IPS-20b (cell line): ENCODE data around the gene LRRC39.

ENCODE experiments used
- H3K27ac ChIP-seq: one replicate; pipeline ENCODE4 v1.5.1; 2013; ENCODE audit warnings: low read length
- H3K27me3 ChIP-seq: 2 replicates; pipeline ENCODE4 v1.6.1; 2013; ENCODE audit warnings: mild to moderate bottlenecking, low read length, inconsistent platforms; ENCODE audit not compliant: insufficient read depth
- H3K36me3 ChIP-seq: 2 replicates; pipeline ENCODE4 v1.6.1; 2013; ENCODE audit warnings: low read depth, mild to moderate bottlenecking, inconsistent platforms, low read length, moderate library complexity; ENCODE audit not compliant: insufficient read depth
- H3K4me1 ChIP-seq: 2 replicates; pipeline ENCODE4 v1.6.1; 2013; ENCODE audit warnings: mild to moderate bottlenecking, control low read depth, inconsistent platforms, low read length, moderate library complexity; ENCODE audit not compliant: insufficient read depth
- H3K4me3 ChIP-seq: 2 replicates; pipeline ENCODE4 v1.5.1; 2013; ENCODE audit warnings: mild to moderate bottlenecking, low read length, inconsistent platforms
- H3K9ac ChIP-seq: 2 replicates; pipeline ENCODE4 v1.6.1; 2013; ENCODE audit warnings: low read depth, mild to moderate bottlenecking, inconsistent platforms, low read length, moderate library complexity
- H3K9me3 ChIP-seq: 2 replicates; pipeline ENCODE4 v1.6.1; 2013; ENCODE audit warnings: mild to moderate bottlenecking, low read depth, low read length, inconsistent platforms; ENCODE audit not compliant: insufficient read depth

LRRC39 gene

GRCh38 chr1:100146958-100147357, 31.1 kb downstream of the LRRC39 start:
- Histone ChIP-seq H3K36me3 (peaks cover 61% of the 10 kb centered on the region), H3K27ac (no peak overlapping the region), H3K9ac (no peak overlapping the region), H3K27me3 (no peaks in the 10 kb centered on the region), H3K4me1 (peaks cover 10% of the 10 kb centered on the region; the same call in 1 of the 2 replicates), H3K4me3 (no peak overlapping the region), H3K9me3 (no peaks in the 10 kb centered on the region)

GRCh38 chr1:100145116-100145515, 32.9 kb downstream of the LRRC39 start:
- H3K9ac ChIP-seq, result no peak overlapping the region
- H3K4me1 ChIP-seq, result peaks cover 10% of the 10 kb centered on the region; the same call in 1 of the 2 replicates
- no peaks in the 10 kb centered on the region for H3K27me3 ChIP-seq
- no peaks in the 10 kb centered on the region for H3K9me3 ChIP-seq
- no peak overlapping the region for H3K27ac ChIP-seq
- H3K36me3 ChIP-seq, result peaks cover 79% of the 10 kb centered on the region
- H3K4me3 ChIP-seq, result no peak overlapping the region

- H3K4me1 ChIP-seq, result peaks cover 2% of the 10 kb centered on the region; the same call in 1 of the 2 replicates
- no peak overlapping the region for H3K4me3 ChIP-seq
- H3K36me3 ChIP-seq, result peaks cover 93% of the 10 kb centered on the region
- no peak overlapping the region for H3K9ac ChIP-seq
- no peaks in the 10 kb centered on the region for H3K9me3 ChIP-seq
- H3K27me3 ChIP-seq, result no peaks in the 10 kb centered on the region
- no peak overlapping the region for H3K27ac ChIP-seq
These were observed 35.7 kb downstream of the LRRC39 start for GRCh38 chr1:100142343-100142742.

GRCh38 chr1:100141192-100141591, 36.9 kb downstream of the LRRC39 start:
- H3K36me3 ChIP-seq, result peaks cover 95% of the 10 kb centered on the region
- H3K9me3 ChIP-seq, result no peaks in the 10 kb centered on the region
- H3K9ac ChIP-seq, result no peak overlapping the region
- no peak overlapping the region for H3K4me3 ChIP-seq
- H3K27me3 ChIP-seq, result no peaks in the 10 kb centered on the region
- H3K4me1 ChIP-seq, result no peaks in the 10 kb centered on the region
- H3K27ac ChIP-seq, result no peak overlapping the region

- Histone ChIP-seq H3K36me3 (peaks cover 59% of the 10 kb centered on the region), H3K4me3 (no peak overlapping the region), H3K27me3 (no peaks in the 10 kb centered on the region), H3K9me3 (no peaks in the 10 kb centered on the region), H3K9ac (no peak overlapping the region), H3K4me1 (no peaks in the 10 kb centered on the region), H3K27ac (no peak overlapping the region)
These were observed 40.5 kb downstream of the LRRC39 start for GRCh38 chr1:100137602-100138001.

GRCh38 chr1:100134872-100135271, 43.2 kb downstream of the LRRC39 start:
- H3K9me3 ChIP-seq, result no peaks in the 10 kb centered on the region
- no peaks in the 10 kb centered on the region for H3K27me3 ChIP-seq
- H3K9ac ChIP-seq, result no peak overlapping the region
- peaks cover 3% of the 10 kb centered on the region; the same call in 1 of the 2 replicates for H3K4me1 ChIP-seq
- H3K4me3 ChIP-seq, result no peak overlapping the region
- no peak overlapping the region for H3K27ac ChIP-seq
- peaks cover 32% of the 10 kb centered on the region for H3K36me3 ChIP-seq

GRCh38 chr1:100132566-100133477, 45.2 kb downstream of the LRRC39 start, which contains the start of the genes SASS6 and TRMT13:
Gene SASS6, minus strand, starts transcription at chr1:100132930. Its CDS starts 116 bp downstream, at chr1:100132814.
Gene TRMT13, plus strand, starts transcription at chr1:100133163. Its CDS starts 6 bp downstream, at chr1:100133169.
- Histone ChIP-seq H3K4me1 (peaks cover 3% of the 10 kb centered on the region; the same call in 1 of the 2 replicates), H3K4me3 (peak within 1 kb of the TSS; percentile 92), H3K27me3 (no peaks in the 10 kb centered on the region), H3K9ac (peak within 1 kb of the TSS; percentile 89), H3K36me3 (peaks cover 12% of the 10 kb centered on the region), H3K27ac (peak within 1 kb of the TSS; percentile 49), H3K9me3 (no peaks in the 10 kb centered on the region)

- Histone ChIP-seq H3K9ac (peak overlapping the region; percentile 89; the same call in 1 of the 2 replicates), H3K4me1 (peaks cover 3% of the 10 kb centered on the region; the same call in 1 of the 2 replicates), H3K27me3 (no peaks in the 10 kb centered on the region), H3K9me3 (no peaks in the 10 kb centered on the region), H3K27ac (no peak overlapping the region), H3K4me3 (peak overlapping the region; percentile 92), H3K36me3 (no peaks in the 10 kb centered on the region; the same call in 1 of the 2 replicates)
These were observed 46.4 kb downstream of the LRRC39 start for GRCh38 chr1:100131623-100132022.

- no peaks in the 10 kb centered on the region for H3K36me3 ChIP-seq
- no peak overlapping the region for H3K9ac ChIP-seq
These were observed 47.4 kb downstream of the LRRC39 start for GRCh38 chr1:100130552-100131077.

GRCh38 chr1:100127226-100127625, 50.8 kb downstream of the LRRC39 start:
- no peak overlapping the region for H3K9ac ChIP-seq
- peaks cover 7% of the 10 kb centered on the region for H3K36me3 ChIP-seq
- peaks cover 3% of the 10 kb centered on the region; the same call in 1 of the 2 replicates for H3K4me1 ChIP-seq
- no peaks in the 10 kb centered on the region for H3K27me3 ChIP-seq
- H3K4me3 ChIP-seq, result no peak overlapping the region
- H3K9me3 ChIP-seq, result no peaks in the 10 kb centered on the region
- H3K27ac ChIP-seq, result no peak overlapping the region

More at GRCh38 chr1:100130552-100131077, 47.4 kb downstream of the LRRC39 start:
- Histone ChIP-seq H3K9me3 (no peaks in the 10 kb centered on the region), H3K4me3 (no peak overlapping the region), H3K27ac (no peak overlapping the region), H3K4me1 (peaks cover 3% of the 10 kb centered on the region; the same call in 1 of the 2 replicates), H3K27me3 (no peaks in the 10 kb centered on the region)

- Histone ChIP-seq H3K4me1 (no peaks in the 10 kb centered on the region), H3K4me3 (no peak overlapping the region), H3K9me3 (no peaks in the 10 kb centered on the region), H3K36me3 (peaks cover 42% of the 10 kb centered on the region), H3K9ac (no peak overlapping the region), H3K27me3 (no peaks in the 10 kb centered on the region), H3K27ac (no peak overlapping the region)
These were observed 55.9 kb downstream of the LRRC39 start for GRCh38 chr1:100122177-100122576.
